ENCODE measurements around the gene CFDP1. TPM values are rescaled to one million over a fixed set of nuclear protein-coding genes. Genes with fewer than 3 reads are reported as not detected.
"Not testable (repeated sequence)": the region's sequence is repeated elsewhere in the genome, so short reads cannot be mapped to it uniquely, and the experiment has no call there.

Gene CFDP1
- total and polyA plus RNA-seq, 11 donors = 17.7 to 60.6 (median 25.3) TPM

DNA sequence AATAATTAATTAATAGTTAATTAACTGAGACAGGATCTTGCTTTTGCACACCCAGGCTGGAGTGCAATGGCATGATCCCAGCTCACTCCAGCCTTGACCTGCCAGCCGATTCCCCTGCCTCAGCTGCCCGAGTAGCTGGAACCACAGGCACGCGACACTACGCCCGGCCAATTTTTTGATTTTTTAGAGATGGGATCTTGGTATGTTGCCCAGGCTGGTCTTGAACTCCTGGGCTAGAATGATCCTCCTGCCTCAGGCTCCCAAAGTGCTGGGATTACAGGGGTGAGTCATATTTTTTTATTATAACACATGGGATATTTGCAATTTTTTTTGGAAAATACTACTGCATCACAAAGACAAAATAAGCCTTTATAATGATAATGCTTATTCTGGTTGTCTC lies 151.5 kb downstream of the CFDP1 start:
- DNase-seq = no peak
- Histone ChIP-seq H3K4me1 (no peaks in the 10 kb centered on the region), H3K4me3 (no peak overlapping the region), H3K9me3 (no peaks in the 10 kb centered on the region), H3K27ac (no peak overlapping the region), H3K27me3 (peaks cover 0 to 13% (median 0%) of the 10 kb centered on the region in 9 donors), H3K36me3 (no peaks in the 10 kb centered on the region)
- 91 to 99% (median 96%) methylated on average over 6 of the region's 6 CpGs for WGBS, 4 donors
- TF ChIP-seq CTCF (IDR thresholded peaks at IDR 0.05) = no peak
- no peak for TF ChIP-seq POLR2A (IDR thresholded peaks at IDR 0.05)
- intact Hi-C loops (cut with DNase I) = no loop called here
- ATAC-seq = no peak

GRCh38 chr16:75281009-75281408 lies 152.3 kb downstream of the CFDP1 start:
- H3K27ac ChIP-seq; H3K4me1 ChIP-seq; H3K36me3 ChIP-seq; intact Hi-C loops (cut with DNase I); H3K9me3 ChIP-seq; ATAC-seq; H3K4me3 ChIP-seq; DNase-seq: not testable (repeated sequence)
- H3K27me3 ChIP-seq = peaks cover 0 to 13% (median 0%) of the 10 kb centered on the region in 9 donors
- 96 to 100% (median 98%) methylated on average over 2 of the region's 2 CpGs for WGBS, 4 donors

GRCh38 chr16:75280331-75280804 lies 152.9 kb downstream of the CFDP1 start:
- intact Hi-C loops (cut with DNase I) = no loop called here
- 82 to 96% (median 90%) methylated on average over 8 of the region's 8 CpGs for WGBS, 4 donors
- Histone ChIP-seq H3K36me3 (no peaks in the 10 kb centered on the region), H3K4me3 (no peak overlapping the region), H3K4me1 (no peaks in the 10 kb centered on the region), H3K27me3 (peaks cover 0 to 17% (median 0%) of the 10 kb centered on the region in 9 donors), H3K27ac (no peak overlapping the region), H3K9me3 (no peaks in the 10 kb centered on the region)
- no peak for TF ChIP-seq POLR2A (IDR thresholded peaks at IDR 0.05)
- no peak for TF ChIP-seq CTCF (IDR thresholded peaks at IDR 0.05)
- DNase-seq = no peak
- no peak for ATAC-seq

- 46 to 62% (median 59%) methylated on average over 10 of the region's 10 CpGs for WGBS, 4 donors
- Histone ChIP-seq H3K4me1 (no peaks in the 10 kb centered on the region), H3K27ac (no peak overlapping the region), H3K9me3 (no peaks in the 10 kb centered on the region), H3K4me3 (no peak overlapping the region), H3K27me3 (peaks cover 0 to 21% (median 0%) of the 10 kb centered on the region in 9 donors), H3K36me3 (no peaks in the 10 kb centered on the region)
- no peak for DNase-seq
- intact Hi-C loops (cut with DNase I) = no loop called here
- ATAC-seq = peak in 3 of 4 donors; percentile 43 to 55 (median 52)
- no peak for TF ChIP-seq CTCF (IDR thresholded peaks at IDR 0.05)
- no peak for TF ChIP-seq POLR2A (IDR thresholded peaks at IDR 0.05)
Observed at GRCh38 chr16:75279305-75279704, 154.0 kb downstream of the CFDP1 start.

Measured in heart left ventricle (tissue), 16 donors.